ENCODE data around the gene SNRPE. TPM values are rescaled to one million over a fixed set of nuclear protein-coding genes. Genes with fewer than 3 reads are reported as not detected.

The SNRPE gene
- total RNA-seq, 1 donor from 2014 or later, result 250 TPM

Other genes with a start within 250 kb of the SNRPE start
- 47.4 and 49.8 TPM in 2 replicates for gene ATP2B4, start 234.8 kb upstream of the SNRPE start, total RNA-seq
- 15.2 and 16.6 TPM in 2 replicates for gene LAX1, start 96.4 kb upstream of the SNRPE start, total RNA-seq
- 19.8 and 21.3 TPM in 2 replicates for gene ZBED6, start 66.0 kb upstream of the SNRPE start, total RNA-seq
- gene ZC3H11A, start 66.0 kb upstream of the SNRPE start, total RNA-seq, result 85.0 and 85.5 TPM in 2 replicates
- 0.23 TPM in 1 of 2 replicates, not detected in the other for gene SOX13, start 211.5 kb downstream of the SNRPE start, total RNA-seq

Data from activated T-helper 1 cell treated with anti-CD3 and anti-CD28 coated beads, Interleukin-12 subunit alpha, Interleukin-12 subunit beta, Interleukin-2, Interleukin-4 antibody, amounts not matched to agents 30 ng/mL and 10 ng/mL and 1 ng/mL, durations not matched to agents 14 hours and 24 hours and 36 hours (primary cell).